GF-D8 (cell line): Measurements from ENCODE around the gene MRPL14.

Source experiments
- DNase-seq: peaks from one replicate; lab custom pipeline; 2025; lab: John Stamatoyannopoulos, UW

The MRPL14 gene

GRCh38 chr6:44064948-44065272 is 62.3 kb downstream of the MRPL14 start:
- no peak for DNase-seq

- DNase-seq, result no peak
Observed at GRCh38 chr6:44064089-44064947, 62.9 kb downstream of the MRPL14 start.

GRCh38 chr6:44063561-44064059 is 63.6 kb downstream of the MRPL14 start:
- no peak for DNase-seq
